GM10266 (cell line): ENCODE data around the gene C1orf174.

ENCODE experiments used
- DNase-seq: peaks from one replicate; pipeline ENCODE4 v3.0.0; 2012; ENCODE audit errors: extremely low spot score
- CTCF ChIP-seq: IDR thresholded peaks from 2 replicates; pipeline ENCODE4 v1.5.1; 2012; ENCODE audit warnings: mild to moderate bottlenecking, low read depth; ENCODE audit not compliant: control insufficient read depth, insufficient read depth; ENCODE audit errors: missing control alignments

Gene C1orf174

GRCh38 chr1:3884966-3885365 lies 15.1 kb downstream of the C1orf174 start:
- TF ChIP-seq CTCF = no peak
- no peak for DNase-seq

- DNase-seq = no peak
- TF ChIP-seq CTCF = no peak
These were observed 16.7 kb downstream of the C1orf174 start for GRCh38 chr1:3883194-3883925.

GRCh38 chr1:3881193-3881480 lies 18.9 kb downstream of the C1orf174 start:
- no peak for TF ChIP-seq CTCF
- DNase-seq = no peak

- TF ChIP-seq CTCF = no peak
- no peak for DNase-seq
These were observed 19.5 kb downstream of the C1orf174 start for GRCh38 chr1:3880429-3881192.

GRCh38 chr1:3879787-3880428 lies 20.2 kb downstream of the C1orf174 start:
- no peak for TF ChIP-seq CTCF
- DNase-seq = no peak

- TF ChIP-seq CTCF = no peak
- DNase-seq = no peak
These were observed 21.0 kb downstream of the C1orf174 start for GRCh38 chr1:3879099-3879498.

GRCh38 chr1:3876716-3877115 lies 23.4 kb downstream of the C1orf174 start:
- no peak for DNase-seq
- TF ChIP-seq CTCF = no peak
